Activated CD4-positive, alpha-beta T cell treated with anti-CD3 and anti-CD28 coated beads for 24 hours (primary cell): ENCODE results near the gene EPHX1.
"Not testable (repeated sequence)": the region's sequence is repeated elsewhere in the genome, so short reads cannot be mapped to it uniquely, and the experiment has no call there.

ENCODE experiments used
- DNase-seq, 2 donors: peaks; one replicate each; pipeline ENCODE4 v3.0.0-alpha.2; 2020; ENCODE audit warnings: low read depth in 2 of 2

EPHX1 gene

DNA sequence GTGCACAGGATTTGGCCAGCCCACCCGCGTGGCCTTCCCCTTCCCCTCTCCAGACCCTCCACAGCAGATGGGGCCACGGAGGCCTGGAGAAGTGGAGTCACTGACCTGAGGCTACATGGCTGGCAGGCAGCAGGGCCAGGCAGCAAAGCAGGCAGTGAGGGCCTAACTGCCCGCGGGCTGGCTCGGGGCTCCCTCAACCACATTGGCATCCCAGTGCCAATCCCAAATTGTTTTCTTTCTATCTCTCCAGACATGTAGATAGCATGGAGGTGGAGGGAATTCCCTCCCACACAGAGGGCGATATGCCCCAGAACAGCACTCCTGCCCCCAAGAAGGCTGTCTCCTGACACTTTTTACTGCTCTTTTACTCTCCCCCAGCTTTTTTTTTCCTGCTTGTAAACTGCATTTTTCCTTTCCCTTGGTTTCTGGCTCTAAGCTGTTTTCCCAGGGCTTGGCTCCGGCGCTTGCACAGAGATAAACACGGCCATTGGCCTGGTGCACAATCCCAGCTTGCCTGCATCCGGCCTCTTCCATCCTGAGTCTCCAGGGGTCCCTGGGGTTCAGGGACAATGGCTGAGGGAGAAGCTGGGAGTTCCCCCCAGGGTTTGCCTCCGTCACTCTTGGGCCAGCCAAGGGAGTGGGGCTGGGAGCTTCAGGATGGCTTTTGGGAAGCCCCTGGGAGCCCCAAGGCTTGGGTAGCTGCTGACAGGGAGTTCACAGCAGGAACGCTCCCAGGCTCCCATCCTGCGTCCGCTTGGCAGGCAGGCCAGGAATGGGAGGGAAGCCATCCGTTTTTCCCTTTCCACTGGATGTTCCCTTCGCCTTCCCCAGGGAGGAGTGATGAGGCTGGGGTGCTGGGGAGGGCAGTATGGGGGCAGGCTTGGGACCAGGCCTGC, 7.0 kb downstream of the EPHX1 start:
- no peak for DNase-seq

DNA sequence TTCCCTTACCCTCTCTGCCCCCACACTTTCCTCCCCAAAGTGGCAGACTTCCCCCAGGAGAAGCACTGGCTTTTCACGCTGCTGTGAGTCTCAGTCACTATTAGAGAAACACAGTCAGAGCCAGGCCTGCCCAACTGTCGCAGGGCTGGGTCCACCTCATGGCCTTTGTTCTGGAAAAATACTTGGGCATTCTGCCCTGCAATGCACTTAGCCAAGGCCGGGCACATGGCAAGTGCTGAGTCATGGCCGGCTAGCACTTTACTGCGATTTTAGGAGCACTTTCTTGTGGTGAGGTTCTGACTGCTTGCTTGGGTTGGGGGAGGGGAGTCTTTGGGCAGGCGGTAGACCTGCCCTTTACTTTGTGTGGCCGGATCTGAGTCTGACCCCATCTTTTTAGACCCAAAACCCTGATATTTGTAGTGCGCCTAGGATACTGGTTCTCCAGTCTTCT, 7.7 kb downstream of the EPHX1 start:
- DNase-seq = no peak

DNA sequence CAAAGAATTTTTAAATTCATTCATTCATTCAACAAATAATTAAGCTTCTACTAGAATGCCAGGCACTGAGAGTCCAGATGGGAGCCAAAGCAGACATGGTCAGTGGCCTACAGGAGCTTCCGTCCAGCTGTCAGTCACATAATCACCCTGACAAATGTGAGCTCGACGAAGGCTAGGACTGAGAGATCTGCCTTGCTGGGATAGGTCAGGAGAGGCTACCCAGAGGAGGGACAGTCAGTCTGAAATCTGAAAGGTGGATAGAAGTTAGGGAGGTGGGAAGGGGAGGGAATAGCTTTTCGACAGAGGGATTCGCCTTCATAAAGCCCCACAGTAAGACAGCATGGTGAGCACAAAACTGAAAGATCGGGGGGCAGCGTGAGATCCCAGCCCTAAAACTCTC, 8.3 kb downstream of the EPHX1 start:
- DNase-seq = no peak

DNA sequence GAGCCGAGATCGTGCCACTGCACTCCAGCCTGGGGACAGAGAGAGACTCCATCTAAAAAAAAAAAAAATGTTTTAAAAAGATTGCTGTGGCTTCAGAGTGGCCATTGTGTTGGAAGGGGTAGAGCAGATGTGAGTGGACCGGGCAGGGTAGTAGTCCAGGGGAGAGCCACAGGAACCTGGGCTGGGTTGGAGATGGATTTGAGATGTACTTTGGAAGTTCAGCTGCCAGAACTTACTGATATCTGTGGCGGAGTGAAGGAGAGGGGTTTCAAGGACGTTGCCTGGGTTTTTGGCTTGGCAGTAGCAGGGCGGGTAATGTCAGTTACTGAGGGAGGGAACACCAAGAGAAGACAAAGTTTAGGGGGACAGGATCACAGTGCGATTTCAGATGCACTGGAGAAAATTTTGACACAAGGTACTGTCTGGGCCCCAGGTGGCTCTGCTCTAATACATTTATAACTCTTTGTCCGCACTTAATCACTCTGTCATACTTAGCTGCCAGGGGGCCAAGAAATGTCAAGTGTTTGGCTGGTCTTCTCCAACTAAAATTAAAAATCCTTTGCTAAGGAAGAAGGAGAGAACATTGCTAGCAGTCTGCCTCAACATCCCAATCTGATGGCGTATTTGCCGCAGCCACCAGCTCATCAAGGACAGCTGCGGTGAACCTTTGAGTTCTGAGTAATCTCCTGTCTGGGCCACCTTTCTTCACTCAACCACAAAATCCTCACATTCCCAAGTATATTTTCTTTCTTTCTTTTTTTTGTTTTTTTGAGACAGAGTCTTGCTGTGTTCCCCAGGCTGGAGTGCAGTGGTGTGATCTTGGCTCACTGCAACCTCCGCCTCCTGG, 9.6 kb downstream of the EPHX1 start:
- DNase-seq = no peak

DNA sequence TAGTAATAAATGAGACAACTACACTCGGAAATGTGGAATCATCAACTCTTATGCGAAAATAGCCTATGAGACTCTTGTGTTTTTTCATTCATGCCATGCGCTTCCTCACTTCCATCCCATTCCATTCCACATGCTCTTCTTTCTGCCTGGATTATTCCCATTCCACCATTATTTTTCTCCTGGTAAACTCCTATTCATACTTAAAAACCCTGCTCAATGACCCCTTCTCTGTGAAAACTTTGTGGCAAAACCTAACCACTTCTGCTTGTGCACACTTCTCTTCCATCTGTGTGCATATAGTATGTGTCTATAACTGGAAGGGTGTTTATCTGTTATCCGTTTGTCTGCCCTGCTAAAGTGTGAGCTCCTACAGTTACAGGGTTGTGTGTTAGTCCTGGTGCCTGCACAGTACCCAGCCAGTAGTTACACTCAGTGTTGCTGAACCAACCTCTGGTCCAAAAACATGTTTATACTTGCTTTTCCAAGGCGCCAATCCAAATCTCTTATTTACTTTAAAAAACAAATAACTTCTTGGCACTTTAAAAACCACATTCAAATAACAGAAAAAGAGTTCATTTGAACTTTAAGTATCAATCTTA, 10.7 kb downstream of the EPHX1 start:
- no peak for DNase-seq

DNA sequence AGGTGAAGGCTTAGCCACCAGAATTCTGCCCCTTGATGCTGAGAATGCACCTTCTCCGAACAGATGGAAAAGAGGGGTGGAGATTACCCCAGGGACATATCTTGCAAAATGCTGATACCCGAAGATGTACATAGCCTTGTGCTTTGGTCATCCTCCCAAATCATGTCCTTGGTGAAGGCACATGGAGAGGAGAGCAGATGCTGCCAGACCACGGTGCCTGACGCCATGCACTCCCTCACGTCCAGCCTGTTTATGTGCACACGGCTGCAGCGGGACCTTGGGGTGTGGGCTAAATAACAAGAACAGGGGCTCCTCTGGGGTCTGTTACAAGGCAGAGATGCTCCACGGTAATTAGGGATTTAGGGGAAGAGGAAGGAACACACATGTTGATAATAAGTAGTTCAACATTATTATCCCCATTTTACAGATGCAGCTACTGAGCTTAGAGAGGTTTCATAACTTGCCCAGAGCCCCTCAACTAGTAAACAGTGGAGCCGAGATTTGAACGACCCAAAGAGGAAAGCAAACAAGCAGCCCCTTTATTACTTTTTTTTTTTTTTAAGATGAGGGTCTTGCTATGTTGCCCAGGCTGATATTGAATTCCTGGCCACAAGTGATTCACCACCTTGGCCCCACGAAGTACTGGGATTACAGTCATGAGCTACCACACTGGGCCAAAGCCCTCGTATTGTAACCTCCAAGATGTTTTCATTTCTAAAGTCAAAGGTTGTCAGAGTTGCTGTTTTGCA, 12.9 kb downstream of the EPHX1 start:
- no peak for DNase-seq

DNA sequence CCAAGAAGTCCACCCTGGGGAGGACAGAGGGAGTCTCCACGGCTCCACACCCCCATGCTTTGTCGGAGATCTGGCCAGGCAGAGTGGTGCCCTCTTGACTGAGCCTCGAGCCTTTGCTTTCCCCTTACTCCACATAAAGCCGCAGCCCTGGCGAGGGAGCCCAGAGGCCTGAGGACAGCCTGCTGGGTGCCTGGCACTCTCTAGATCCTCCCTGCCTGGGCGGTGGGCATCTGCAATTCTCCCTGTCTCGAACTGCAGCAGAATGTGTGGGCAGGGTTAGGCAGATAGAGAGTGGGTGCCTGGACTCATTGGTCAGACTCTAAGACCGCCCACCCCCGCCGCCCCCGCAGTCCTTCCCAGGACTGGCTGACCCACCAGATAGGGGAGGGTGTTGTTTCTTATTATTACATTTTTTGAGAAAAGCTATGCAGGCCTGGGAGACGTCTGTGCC, 13.9 kb downstream of the EPHX1 start:
- no peak for DNase-seq

DNA sequence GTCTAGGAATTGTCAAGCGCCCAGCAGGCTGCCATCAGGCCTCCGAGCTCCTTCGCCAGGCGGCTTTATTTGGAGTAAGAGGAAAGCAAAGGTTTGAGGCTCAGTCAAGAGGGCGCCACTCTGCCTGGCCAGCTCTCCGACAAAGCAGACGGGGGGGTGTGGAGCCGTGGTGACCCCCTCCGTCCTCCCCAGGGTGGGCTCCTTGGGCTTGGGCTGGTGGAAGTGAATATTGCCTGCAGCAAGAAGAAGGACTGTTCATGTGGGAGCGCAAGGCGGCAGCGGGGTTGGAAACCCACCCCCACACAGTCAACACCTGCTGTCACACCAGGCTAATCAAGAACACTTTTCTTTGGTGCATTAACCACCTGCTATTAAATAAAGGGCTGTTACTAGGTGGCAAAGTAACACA, 14.6 kb downstream of the EPHX1 start:
- no peak for DNase-seq

DNA sequence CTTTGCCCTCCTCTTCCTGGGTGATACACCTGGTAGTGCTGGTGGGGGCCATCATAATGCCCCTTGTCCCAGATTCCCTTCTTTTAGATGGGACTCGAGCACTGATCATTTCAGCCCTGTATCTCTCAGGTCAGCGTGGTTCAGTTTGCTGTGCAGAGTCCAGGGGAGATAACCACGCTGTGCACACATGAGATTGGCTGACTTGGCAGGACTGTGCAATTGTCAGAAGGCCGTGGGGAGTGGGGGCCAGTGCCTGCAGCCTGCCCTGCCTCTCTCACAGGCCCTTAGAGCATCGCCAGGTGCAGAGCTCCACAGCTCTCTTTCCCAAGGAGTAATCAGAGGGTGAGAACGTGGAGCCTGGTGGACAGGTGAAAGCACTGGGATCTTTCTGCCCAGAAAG, 15.2 kb downstream of the EPHX1 start:
- no peak for DNase-seq

DNA sequence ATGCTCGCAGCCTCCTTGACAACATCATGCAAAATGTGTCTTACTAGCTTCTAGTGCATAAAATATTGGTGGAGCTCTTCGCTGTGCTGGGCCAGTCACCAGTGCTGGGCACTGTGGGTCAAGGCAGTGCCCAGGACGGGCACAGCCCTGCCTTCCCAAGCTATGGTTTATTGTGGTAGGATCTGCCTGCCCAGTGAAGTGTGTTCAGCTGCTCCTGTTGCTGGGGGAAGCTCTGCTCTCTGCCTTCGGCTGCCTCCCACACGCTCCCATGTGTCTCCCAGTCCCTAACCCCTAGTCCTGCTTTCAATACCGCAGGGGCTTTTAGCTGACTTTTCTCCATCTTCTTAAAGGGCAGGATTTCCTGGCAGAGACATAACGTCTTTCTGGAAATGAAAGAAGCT, 15.7 kb downstream of the EPHX1 start:
- DNase-seq = no peak

DNA sequence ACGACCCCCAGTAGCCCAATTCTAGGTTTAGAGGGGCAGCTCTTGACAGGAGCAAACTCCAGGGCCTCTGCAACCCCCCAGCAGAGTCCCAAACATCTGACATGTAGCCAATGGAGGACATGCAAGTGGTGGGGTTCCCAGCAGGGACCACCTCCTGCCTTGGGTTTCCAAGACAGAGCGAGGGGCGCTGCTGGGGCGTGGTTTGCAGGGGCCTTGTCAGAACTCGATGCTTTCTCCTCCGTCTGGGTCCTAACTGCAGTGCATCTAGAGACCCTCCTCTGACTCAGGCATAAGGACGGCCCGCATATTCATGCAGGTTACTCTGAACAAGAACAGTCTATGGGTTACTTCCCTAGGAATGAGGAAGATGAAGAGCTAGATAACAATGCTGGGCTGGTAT, 17.2 kb downstream of the EPHX1 start:
- DNase-seq = no peak

DNA sequence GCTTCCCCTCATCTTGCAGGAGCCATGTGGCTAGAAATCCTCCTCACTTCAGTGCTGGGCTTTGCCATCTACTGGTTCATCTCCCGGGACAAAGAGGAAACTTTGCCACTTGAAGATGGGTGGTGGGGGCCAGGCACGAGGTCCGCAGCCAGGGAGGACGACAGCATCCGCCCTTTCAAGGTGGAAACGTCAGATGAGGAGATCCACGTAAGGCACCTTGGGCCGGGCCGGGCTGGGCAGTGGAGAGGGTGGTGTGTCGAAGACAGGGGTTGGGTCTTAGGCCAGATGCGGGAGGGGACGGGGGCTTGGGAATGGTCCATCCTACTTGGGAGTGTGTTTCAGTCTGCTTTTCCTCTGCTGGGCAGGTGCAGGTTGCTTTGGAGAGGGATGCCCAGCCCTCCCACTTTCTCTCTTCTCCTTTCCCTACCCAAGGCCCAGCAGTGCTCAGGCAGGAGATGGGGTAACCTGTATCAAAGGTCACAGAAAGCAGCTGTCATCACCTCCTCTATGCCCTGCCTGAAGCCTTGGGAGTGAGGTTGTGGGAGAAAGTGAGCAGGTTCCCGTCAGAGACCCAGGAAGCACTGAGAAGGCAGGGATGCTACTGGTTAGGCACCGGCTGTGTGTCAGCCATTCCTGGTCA, 18.9 kb downstream of the EPHX1 start:
- DNase-seq = no peak

DNA sequence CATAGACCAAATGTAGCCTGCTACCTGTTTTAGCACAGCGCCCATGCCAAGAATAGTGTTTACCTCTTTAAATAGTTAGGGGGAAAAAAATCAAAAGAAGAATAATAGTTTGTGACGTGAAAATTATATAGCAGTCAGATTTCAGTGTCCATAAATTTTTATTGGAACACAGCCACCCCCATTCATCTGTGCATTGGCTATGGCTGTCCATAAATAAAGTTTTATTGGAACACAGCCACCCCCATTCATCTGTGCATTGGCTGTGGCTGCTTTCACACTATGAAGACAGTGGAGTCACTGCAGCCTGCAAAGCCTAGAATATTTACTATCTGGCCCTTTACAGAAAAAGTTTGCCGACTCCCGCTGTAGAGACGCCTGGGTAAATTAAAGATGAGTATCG, 20.9 kb downstream of the EPHX1 start:
- no peak for DNase-seq

DNA sequence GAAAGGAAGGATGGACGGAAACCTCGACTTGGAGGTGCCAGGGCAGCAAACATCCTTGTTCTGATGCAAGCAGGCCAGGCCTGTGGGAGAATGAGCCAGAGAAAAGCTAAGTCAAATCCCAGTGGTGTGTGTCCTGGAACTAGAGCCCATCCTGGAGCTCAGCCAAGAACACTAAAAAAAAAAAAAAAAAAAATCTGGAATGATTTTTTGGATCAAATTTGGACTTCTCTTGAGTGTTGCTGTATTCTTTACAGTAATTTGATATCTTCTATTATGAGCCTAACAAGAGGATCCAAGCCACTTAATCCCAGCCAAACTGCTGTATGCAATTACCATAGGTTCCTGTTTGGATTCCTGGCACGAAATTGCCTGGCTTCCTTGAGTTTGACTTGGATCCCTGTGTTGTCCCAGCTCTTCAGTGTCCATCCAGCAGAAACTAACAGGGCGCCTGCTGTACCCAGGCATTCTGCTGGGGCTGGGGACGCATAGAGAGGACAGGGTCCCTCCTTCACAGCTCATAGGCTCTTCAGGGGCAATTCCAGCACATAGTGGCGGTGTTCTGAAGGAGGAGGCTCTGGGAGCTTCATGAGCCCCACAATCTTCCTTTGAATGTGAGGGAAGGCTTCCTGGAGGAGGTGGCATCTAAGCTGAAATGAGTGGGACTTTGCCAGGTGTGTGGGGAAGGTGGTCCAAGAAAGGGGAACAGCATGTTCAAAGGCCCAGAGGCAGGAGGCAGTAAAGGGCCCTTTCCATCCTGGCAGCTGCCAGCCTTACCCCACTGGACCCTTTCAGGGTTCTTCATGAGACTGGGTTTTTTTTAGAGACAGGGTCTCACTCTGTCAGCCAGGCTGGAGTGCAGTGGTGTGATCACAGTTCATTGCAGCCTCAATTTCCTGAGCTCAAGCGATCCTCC, 24.7 kb downstream of the EPHX1 start:
- DNase-seq = no peak

DNA sequence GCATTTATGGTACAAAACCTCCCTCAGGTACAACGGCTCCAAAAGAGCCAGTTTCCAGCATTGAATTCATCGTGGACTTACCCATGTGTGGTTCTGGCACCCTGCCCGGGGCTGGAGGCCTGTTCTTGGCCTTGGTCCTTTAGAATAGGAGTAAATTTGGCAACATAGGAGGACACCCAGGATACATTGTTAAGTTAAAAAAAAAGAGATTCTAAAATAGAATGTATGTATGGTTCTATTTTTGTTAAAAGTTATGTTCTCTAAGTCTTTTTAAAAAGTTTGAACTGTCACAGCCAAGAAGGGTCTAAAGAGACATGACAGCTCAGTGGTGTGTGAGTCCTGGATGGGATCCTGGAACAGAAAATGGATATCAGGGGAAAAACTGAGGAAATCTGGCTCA, 25.9 kb downstream of the EPHX1 start:
- DNase-seq = no peak

DNA sequence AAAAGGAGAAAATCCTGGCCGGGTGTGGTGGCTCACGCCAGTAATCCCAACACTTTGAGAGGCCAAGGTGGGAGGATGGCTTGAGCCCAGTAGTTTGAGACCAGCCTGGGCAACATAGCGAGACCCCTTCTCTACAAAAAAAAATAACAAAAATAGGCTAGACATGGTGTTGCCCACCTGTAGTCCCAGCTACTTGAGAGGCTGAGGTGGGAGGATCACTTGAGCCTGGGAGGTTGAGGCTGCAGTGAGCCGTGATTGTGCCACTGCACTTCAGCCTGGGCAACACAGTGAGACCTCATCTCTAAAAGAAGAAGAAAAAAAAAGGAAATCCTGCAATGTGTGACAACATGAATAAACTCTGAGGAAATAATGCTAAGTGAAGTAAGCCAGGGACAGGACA, 26.4 kb downstream of the EPHX1 start:
- DNase-seq = not testable (repeated sequence)

DNA sequence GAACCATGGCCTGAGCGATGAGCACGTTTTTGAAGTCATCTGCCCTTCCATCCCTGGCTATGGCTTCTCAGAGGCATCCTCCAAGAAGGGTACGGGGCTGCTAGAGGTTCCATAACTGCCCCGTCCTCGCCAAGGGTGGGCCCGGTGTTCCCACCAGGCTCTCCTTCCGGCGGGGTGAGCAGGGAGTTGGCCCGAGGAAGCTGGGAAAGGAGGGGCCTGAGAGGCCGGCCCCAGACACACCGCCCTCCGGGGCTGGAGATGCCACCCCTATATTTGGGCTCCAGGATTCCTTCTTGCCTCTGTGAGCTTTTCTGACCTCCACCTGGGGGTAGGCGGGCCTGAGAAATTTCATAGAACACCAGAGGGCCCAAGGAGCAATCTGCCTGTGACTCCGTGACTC, 28.9 kb downstream of the EPHX1 start:
- DNase-seq = no peak

DNA sequence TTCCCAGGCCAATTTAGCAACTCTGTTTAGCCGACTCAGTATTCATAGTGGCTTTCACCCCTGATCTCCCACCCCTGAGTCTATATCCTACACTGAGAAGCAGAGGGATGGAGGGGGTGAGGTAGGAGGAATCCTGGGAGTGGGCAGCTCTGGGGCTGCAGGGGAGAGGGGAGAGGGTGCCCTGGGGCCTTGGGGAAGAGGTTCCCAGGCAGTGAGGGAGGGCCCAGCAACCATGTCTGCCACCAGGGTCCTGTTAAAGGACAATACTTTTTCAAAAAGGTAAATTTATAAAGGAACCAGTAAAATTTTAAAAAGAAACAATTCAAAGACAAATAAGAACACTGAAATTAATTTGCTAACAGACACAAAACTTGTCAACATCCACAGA, 30.3 kb downstream of the EPHX1 start:
- no peak for DNase-seq

DNA sequence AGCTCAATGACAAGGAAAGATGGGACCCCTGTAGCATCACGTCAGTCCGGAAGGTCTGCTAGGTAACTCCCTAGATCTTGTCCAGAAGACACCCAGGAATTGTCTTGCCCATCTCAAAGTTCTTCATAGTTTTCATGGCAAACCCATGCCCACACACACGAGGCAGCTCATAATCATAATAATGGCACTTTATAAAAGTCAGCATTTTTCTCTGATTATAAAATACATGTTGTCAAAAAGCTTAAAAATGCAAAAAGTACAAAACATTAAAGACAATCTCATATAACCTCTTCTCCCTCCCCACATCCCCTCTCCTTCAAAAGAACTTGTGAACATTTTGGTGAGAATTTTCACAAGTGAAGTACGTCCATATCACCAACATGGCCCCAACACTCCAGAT, 30.8 kb downstream of the EPHX1 start:
- DNase-seq = no peak

DNA sequence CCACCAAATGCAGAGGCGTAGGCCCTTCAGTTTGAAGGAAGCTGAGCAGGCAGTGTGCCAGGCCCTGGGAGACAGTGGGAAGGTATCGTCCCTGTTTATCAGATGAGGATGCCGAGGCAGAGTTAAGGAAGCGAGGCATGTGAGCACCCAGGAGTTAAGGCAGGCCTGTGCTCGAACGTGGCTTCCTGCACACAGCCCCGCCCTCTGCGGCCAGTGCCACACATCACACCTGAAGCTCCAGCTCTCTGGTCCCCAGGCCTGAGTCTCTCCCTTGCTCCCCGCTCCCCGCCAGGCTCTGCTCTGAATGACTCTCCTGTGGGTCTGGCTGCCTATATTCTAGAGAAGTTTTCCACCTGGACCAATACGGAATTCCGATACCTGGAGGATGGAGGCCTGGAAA, 32.1 kb downstream of the EPHX1 start:
- no peak for DNase-seq
